T1000 (cell line): ENCODE results near the gene NINL.
"Not testable (repeated sequence)": the region's sequence is repeated elsewhere in the genome, so short reads cannot be mapped to it uniquely, and the experiment has no call there.

ENCODE experiments used
- DNase-seq: peaks from one replicate; lab custom pipeline; 2025; ENCODE audit warnings: mixed read lengths; lab: John Stamatoyannopoulos, UW

Gene NINL

GRCh38 chr20:25483431-25484132, 101.7 kb downstream of the NINL start:
- no peak for DNase-seq

- DNase-seq: no peak
Measured at GRCh38 chr20:25481918-25482253, 103.4 kb downstream of the NINL start.

GRCh38 chr20:25481235-25481917, 104.0 kb downstream of the NINL start:
- no peak for DNase-seq

- DNase-seq: no peak
Measured at GRCh38 chr20:25480797-25481196, 104.5 kb downstream of the NINL start.

GRCh38 chr20:25480156-25480555, 105.2 kb downstream of the NINL start:
- DNase-seq: no peak

- DNase-seq: no peak
Measured at GRCh38 chr20:25479638-25480037, 105.7 kb downstream of the NINL start.

GRCh38 chr20:25478889-25479568, 106.3 kb downstream of the NINL start:
- DNase-seq: no peak

- no peak for DNase-seq
Measured at GRCh38 chr20:25477014-25477882, 108.1 kb downstream of the NINL start.

GRCh38 chr20:25476106-25477013, 109.0 kb downstream of the NINL start:
- no peak for DNase-seq

GRCh38 chr20:25473297-25473696, 112.0 kb downstream of the NINL start:
- DNase-seq: not testable (repeated sequence)

- no peak for DNase-seq
Measured at GRCh38 chr20:25471020-25471419, 114.3 kb downstream of the NINL start.

- no peak for DNase-seq
Measured at GRCh38 chr20:25470045-25470444, 115.3 kb downstream of the NINL start.

GRCh38 chr20:25469558-25469957, 115.8 kb downstream of the NINL start:
- no peak for DNase-seq

GRCh38 chr20:25468126-25469075, 116.9 kb downstream of the NINL start:
- no peak for DNase-seq

- no peak for DNase-seq
Measured at GRCh38 chr20:25467441-25467840, 117.9 kb downstream of the NINL start.

- no peak for DNase-seq
Measured at GRCh38 chr20:25466846-25467245, 118.5 kb downstream of the NINL start.

GRCh38 chr20:25465243-25466135, 119.8 kb downstream of the NINL start:
- DNase-seq: no peak

- no peak for DNase-seq
Measured at GRCh38 chr20:25464501-25465242, 120.7 kb downstream of the NINL start.
